Loucy (cell line): Measurements from ENCODE around the gene KLF17.

ENCODE experiments used
- CTCF ChIP-seq: fragments of 200-600 bp; sonication (generic); conservative IDR thresholded peaks from 2 replicates; pipeline ENCODE4 v1.5.1; 2014; ENCODE audit warnings: mild to moderate bottlenecking, antibody characterized with exemption, low read length
- EZH2phosphoT487 ChIP-seq: fragments of 200-600 bp; IDR thresholded peaks from 2 replicates; pipeline ENCODE4 v1.6.1; 2018; ENCODE audit warnings: antibody characterized with exemption, mild to moderate bottlenecking, moderate library complexity, borderline replicate concordance

DNA sequence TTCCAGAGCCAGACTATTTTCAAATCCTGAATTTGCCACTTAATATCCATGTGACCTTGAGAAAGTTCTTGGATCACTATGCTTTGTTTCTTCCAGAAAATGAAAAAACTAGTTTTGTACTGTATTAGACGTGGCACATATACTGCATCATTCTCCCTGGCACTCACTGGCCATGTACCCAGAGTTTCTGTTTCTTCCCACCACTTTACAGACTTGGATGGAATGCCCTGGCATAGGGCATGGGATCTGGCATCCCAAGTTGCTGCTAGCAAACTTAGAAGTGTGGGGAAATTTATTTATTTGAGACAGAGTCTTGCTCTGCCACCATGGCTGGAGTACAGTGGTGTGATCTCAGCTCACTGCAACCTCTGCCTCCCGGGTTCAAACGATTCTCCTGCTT lies 12.8 kb downstream of the KLF17 start:
- TF ChIP-seq CTCF (no peak), EZH2phosphoT487 (no peak)
